Activated naive CD4-positive, alpha-beta T cell treated with anti-CD3 and anti-CD28 coated beads, Interleukin-2, amount 50 U/mL, for 72 hours (primary cell): Measurements from ENCODE around the gene SLC22A17. TPM values are rescaled to one million over a fixed set of nuclear protein-coding genes. Genes with fewer than 3 reads are reported as not detected.

Experiments
- ATAC-seq, 2 donors: fragments of 150-1000 bp; cut with Tn5 transposase; 2 replicates each; pipeline ENCODE4 v1.10.0; 2021; ENCODE audit warnings: mild to moderate bottlenecking in 2 of 2, moderate library complexity in 2 of 2
- DNase-seq, 2 donors: peaks; one replicate each; pipeline ENCODE4 v3.0.0; 2021 to 2022; ENCODE audit warnings: low spot score in 2 of 2
- H3K27ac Mint-ChIP-seq, 2 donors: one replicate each; pipeline ENCODE4 v1.8.0; 2022; ENCODE audit warnings: mild to moderate bottlenecking in 2 of 2, mixed read lengths in 2 of 2
- H3K36me3 Mint-ChIP-seq, 2 donors: one replicate each; pipeline ENCODE4 v1.8.0; 2022; ENCODE audit warnings: mixed read lengths in 2 of 2
- H3K9me3 Mint-ChIP-seq, 2 donors: one replicate each; pipeline ENCODE4 v1.8.0; 2022; ENCODE audit warnings: mixed read lengths in 2 of 2
- total RNA-seq, 2 donors: library from RNA; stranded (reverse); gene quantifications; one replicate each; pipeline ENCODE4 v1.2.3, GENCODE V29; 2022

Gene SLC22A17
- total RNA-seq, 2 donors from 2014 or later, result 7.4 to 8.8 TPM

- Mint-ChIP-seq H3K27ac (no peak overlapping the region), H3K36me3 (no peaks in the 10 kb centered on the region), H3K9me3 (no peaks in the 10 kb centered on the region)
- no peak for ATAC-seq
- DNase-seq, result no peak
Measured at GRCh38 chr14:23356662-23357061, 4.0 kb upstream of the SLC22A17 start.

- ATAC-seq (no peak), DNase-seq (no peak)
- Mint-ChIP-seq H3K36me3 (peaks cover 5% of the 10 kb centered on the region in 2 donors), H3K9me3 (no peaks in the 10 kb centered on the region), H3K27ac (no peak overlapping the region)
Measured at GRCh38 chr14:23355871-23356435, 3.3 kb upstream of the SLC22A17 start.

GRCh38 chr14:23354990-23355389 lies 2.3 kb upstream of the SLC22A17 start:
- ATAC-seq, result no peak
- no peaks in the 10 kb centered on the region for H3K9me3 Mint-ChIP-seq

GRCh38 chr14:23353433-23353780 lies 720 bp upstream of the SLC22A17 start:
- DNase-seq (no peak), ATAC-seq (no peak)
- H3K36me3 Mint-ChIP-seq, result peaks cover 10 to 11% of the 10 kb centered on the region in 2 donors
- H3K9me3 Mint-ChIP-seq, result no peaks in the 10 kb centered on the region
- H3K27ac Mint-ChIP-seq, result no peak overlapping the region

More at GRCh38 chr14:23354990-23355389, 2.3 kb upstream of the SLC22A17 start:
- DNase-seq, result no peak
- no peak overlapping the region for H3K27ac Mint-ChIP-seq
- peaks cover 10 to 11% of the 10 kb centered on the region in 2 donors for H3K36me3 Mint-ChIP-seq

GRCh38 chr14:23351681-23352505 lies 794 bp downstream of the SLC22A17 start:
- no peak for DNase-seq
- no peaks in the 10 kb centered on the region for H3K9me3 Mint-ChIP-seq
- no peak overlapping the region for H3K27ac Mint-ChIP-seq
- peak; percentile 50 to 51 for ATAC-seq
- peaks cover 10 to 11% of the 10 kb centered on the region in 2 donors for H3K36me3 Mint-ChIP-seq

- Mint-ChIP-seq H3K36me3 (peaks cover 10 to 11% of the 10 kb centered on the region in 2 donors), H3K27ac (peak overlapping the region in 1 of 2 donors; percentile 48), H3K9me3 (no peaks in the 10 kb centered on the region)
- ATAC-seq (no peak), DNase-seq (peak in 1 of 2 donors; percentile 35)
Measured at GRCh38 chr14:23349156-23349845, 3.4 kb downstream of the SLC22A17 start.

GRCh38 chr14:23348297-23348655 lies 4.4 kb downstream of the SLC22A17 start:
- Mint-ChIP-seq H3K27ac (no peak overlapping the region), H3K36me3 (peaks cover 10 to 11% of the 10 kb centered on the region in 2 donors), H3K9me3 (no peaks in the 10 kb centered on the region)
- no peak for DNase-seq
- ATAC-seq, result no peak

GRCh38 chr14:23347406-23348296 lies 5.0 kb downstream of the SLC22A17 start:
- no peaks in the 10 kb centered on the region for H3K9me3 Mint-ChIP-seq
- H3K36me3 Mint-ChIP-seq, result peaks cover 10 to 11% of the 10 kb centered on the region in 2 donors
- peak overlapping the region in 1 of 2 donors; percentile 77 for H3K27ac Mint-ChIP-seq
- ATAC-seq (no peak), DNase-seq (peak in 1 of 2 donors; percentile 46)

GRCh38 chr14:23346693-23347405 lies 5.8 kb downstream of the SLC22A17 start:
- Mint-ChIP-seq H3K27ac (peak overlapping the region in 1 of 2 donors; percentile 77), H3K36me3 (peaks cover 10 to 11% of the 10 kb centered on the region in 2 donors), H3K9me3 (no peaks in the 10 kb centered on the region)
- ATAC-seq (no peak), DNase-seq (peak in 1 of 2 donors; percentile 47)

- Mint-ChIP-seq H3K9me3 (no peaks in the 10 kb centered on the region), H3K27ac (no peak overlapping the region), H3K36me3 (peaks cover 7 to 8% of the 10 kb centered on the region in 2 donors)
- ATAC-seq (no peak), DNase-seq (no peak)
Measured at GRCh38 chr14:23345987-23346692, 6.5 kb downstream of the SLC22A17 start.

GRCh38 chr14:23344481-23344880 lies 8.2 kb downstream of the SLC22A17 start:
- peak in 1 of 2 donors; percentile 33 for DNase-seq
- no peak overlapping the region for H3K27ac Mint-ChIP-seq
- ATAC-seq, result no peak
- no peaks in the 10 kb centered on the region for H3K9me3 Mint-ChIP-seq
- H3K36me3 Mint-ChIP-seq, result no peaks in the 10 kb centered on the region

GRCh38 chr14:23339506-23340268 lies 13.0 kb downstream of the SLC22A17 start:
- DNase-seq (no peak), ATAC-seq (no peak)
- H3K27ac Mint-ChIP-seq, result no peak overlapping the region
- H3K36me3 Mint-ChIP-seq, result no peaks in the 10 kb centered on the region
- no peaks in the 10 kb centered on the region for H3K9me3 Mint-ChIP-seq

GRCh38 chr14:23335623-23336022 lies 17.1 kb downstream of the SLC22A17 start:
- H3K9me3 Mint-ChIP-seq, result no peaks in the 10 kb centered on the region
- DNase-seq (no peak), ATAC-seq (no peak)
- H3K36me3 Mint-ChIP-seq, result no peaks in the 10 kb centered on the region
- no peak overlapping the region for H3K27ac Mint-ChIP-seq

GRCh38 chr14:23327947-23328744 lies 24.5 kb downstream of the SLC22A17 start:
- Mint-ChIP-seq H3K9me3 (no peaks in the 10 kb centered on the region), H3K36me3 (peaks cover 2 to 11% of the 10 kb centered on the region in 2 donors), H3K27ac (peak overlapping the region in 1 of 2 donors; percentile 36)
- peak; percentile 50 to 61 for DNase-seq
- ATAC-seq, result peak; percentile 83 to 89
